ENCODE measurements around the gene PCNX3.

The PCNX3 gene

GRCh38 chr11:65650547-65651338, 35.2 kb downstream of the PCNX3 start:
- H3K27ac ChIP-seq (ENCODE audit: low read depth, low read length) = no peak overlapping the region
- H2BK5ac ChIP-seq (ENCODE audit: low read length) = no peak overlapping the region
- H3K4ac ChIP-seq (ENCODE audit: low read depth, low read length) = no peak overlapping the region
- H3K27me3 ChIP-seq (ENCODE audit: insufficient read depth, low read length, poor library complexity) = no peaks in the 10 kb centered on the region
- no peak overlapping the region for H2BK15ac ChIP-seq (replicated peaks; ENCODE audit: low read depth)
- no CpG with 5 or more reads among the region's 20 CpGs for WGBS (ENCODE audit: extremely low coverage, insufficient coverage, low lambda C conversion rate)
- peaks cover 2% of the 10 kb centered on the region for H3K4me1 ChIP-seq (ENCODE audit: control insufficient read depth, low read depth, low read length)
- H4K5ac ChIP-seq (ENCODE audit: low read length) = no peak overlapping the region
- no peak overlapping the region for H3K18ac ChIP-seq (ENCODE audit: low read length)
- H3K4me2 ChIP-seq (ENCODE audit: low read length) = no peak overlapping the region
- H3K9ac ChIP-seq (ENCODE audit: low read length) = no peak overlapping the region
- H3K56ac ChIP-seq (ENCODE audit: low read length) = no peak overlapping the region
- H3K4me3 ChIP-seq (ENCODE audit: low read length) = no peak overlapping the region
- no peak overlapping the region for H3K23ac ChIP-seq (ENCODE audit: low read length)
- no peaks in the 10 kb centered on the region for H3K79me1 ChIP-seq (ENCODE audit: low read length)
- H3K36me3 ChIP-seq (ENCODE audit: control insufficient read depth, insufficient read depth, low read length) = no peaks in the 10 kb centered on the region
- no peak overlapping the region for H2AK5ac ChIP-seq (ENCODE audit: low read length)
- peak; percentile 21 for DNase-seq
- no peak overlapping the region for H2BK120ac ChIP-seq (ENCODE audit: low read depth, low read length)
- H3K79me2 ChIP-seq (ENCODE audit: control insufficient read depth, insufficient read depth, low read length) = no peaks in the 10 kb centered on the region
- no peak overlapping the region for H4K8ac ChIP-seq (ENCODE audit: low read depth, low read length)

GRCh38 chr11:65651339-65651588, 35.7 kb downstream of the PCNX3 start:
- Histone ChIP-seq H3K79me2 (ENCODE audit: control insufficient read depth, insufficient read depth, low read length) (no peaks in the 10 kb centered on the region), H3K4me1 (ENCODE audit: control insufficient read depth, low read depth, low read length) (peaks cover 2% of the 10 kb centered on the region), H2BK5ac (ENCODE audit: low read length) (no peak overlapping the region), H2BK120ac (ENCODE audit: low read depth, low read length) (no peak overlapping the region), H3K27ac (ENCODE audit: low read depth, low read length) (no peak overlapping the region), H3K18ac (ENCODE audit: low read length) (no peak overlapping the region), H3K27me3 (ENCODE audit: insufficient read depth, low read length, poor library complexity) (no peaks in the 10 kb centered on the region), H4K5ac (ENCODE audit: low read length) (no peak overlapping the region), H2AK5ac (ENCODE audit: low read length) (no peak overlapping the region), H3K79me1 (ENCODE audit: low read length) (no peaks in the 10 kb centered on the region), H4K8ac (ENCODE audit: low read depth, low read length) (no peak overlapping the region), H3K4ac (ENCODE audit: low read depth, low read length) (no peak overlapping the region), H3K23ac (ENCODE audit: low read length) (no peak overlapping the region), H3K4me2 (ENCODE audit: low read length) (no peak overlapping the region), H3K56ac (ENCODE audit: low read length) (no peak overlapping the region), H3K36me3 (ENCODE audit: control insufficient read depth, insufficient read depth, low read length) (no peaks in the 10 kb centered on the region), H2BK15ac (replicated peaks; ENCODE audit: low read depth) (no peak overlapping the region), H3K9ac (ENCODE audit: low read length) (no peak overlapping the region), H3K4me3 (ENCODE audit: low read length) (no peak overlapping the region)
- no CpG with 5 or more reads among the region's 3 CpGs for WGBS (ENCODE audit: extremely low coverage, insufficient coverage, low lambda C conversion rate)
- DNase-seq = no peak

- H3K23ac ChIP-seq (ENCODE audit: low read length) = no peak overlapping the region
- H2AK5ac ChIP-seq (ENCODE audit: low read length) = peak overlapping the region; percentile 30
- no peak overlapping the region for H2BK120ac ChIP-seq (ENCODE audit: low read depth, low read length)
- peak overlapping the region; percentile 57 for H3K27ac ChIP-seq (ENCODE audit: low read depth, low read length)
- no CpG with 5 or more reads among the region's 28 CpGs for WGBS (ENCODE audit: extremely low coverage, insufficient coverage, low lambda C conversion rate)
- H3K79me2 ChIP-seq (ENCODE audit: control insufficient read depth, insufficient read depth, low read length) = no peaks in the 10 kb centered on the region
- no peaks in the 10 kb centered on the region for H3K79me1 ChIP-seq (ENCODE audit: low read length)
- peak overlapping the region; percentile 59 for H2BK5ac ChIP-seq (ENCODE audit: low read length)
- peak overlapping the region; percentile 94 for H3K4me2 ChIP-seq (ENCODE audit: low read length)
- no peak for DNase-seq
- no peaks in the 10 kb centered on the region for H3K27me3 ChIP-seq (ENCODE audit: insufficient read depth, low read length, poor library complexity)
- H4K5ac ChIP-seq (ENCODE audit: low read length) = no peak overlapping the region
- H4K8ac ChIP-seq (ENCODE audit: low read depth, low read length) = no peak overlapping the region
- no peak overlapping the region for H3K18ac ChIP-seq (ENCODE audit: low read length)
- H3K56ac ChIP-seq (ENCODE audit: low read length) = peak overlapping the region; percentile 96
- H3K36me3 ChIP-seq (ENCODE audit: control insufficient read depth, insufficient read depth, low read length) = no peaks in the 10 kb centered on the region
- peak overlapping the region; percentile 89 for H3K9ac ChIP-seq (ENCODE audit: low read length)
- no peak overlapping the region for H2BK15ac ChIP-seq (replicated peaks; ENCODE audit: low read depth)
- peak overlapping the region; percentile 43 for H3K4me3 ChIP-seq (ENCODE audit: low read length)
- no peak overlapping the region for H3K4ac ChIP-seq (ENCODE audit: low read depth, low read length)
- H3K4me1 ChIP-seq (ENCODE audit: control insufficient read depth, low read depth, low read length) = peaks cover 2% of the 10 kb centered on the region
Observed at GRCh38 chr11:65651589-65652510, 36.3 kb downstream of the PCNX3 start.

GRCh38 chr11:65652511-65653228, 37.1 kb downstream of the PCNX3 start:
- H2AK5ac ChIP-seq (ENCODE audit: low read length) = peak overlapping the region; percentile 66
- H2BK5ac ChIP-seq (ENCODE audit: low read length) = peak overlapping the region; percentile 75
- H3K79me2 ChIP-seq (ENCODE audit: control insufficient read depth, insufficient read depth, low read length) = no peaks in the 10 kb centered on the region
- H3K9ac ChIP-seq (ENCODE audit: low read length) = peak overlapping the region; percentile 89
- H4K8ac ChIP-seq (ENCODE audit: low read depth, low read length) = peak overlapping the region; percentile 59
- H2BK15ac ChIP-seq (replicated peaks; ENCODE audit: low read depth) = no peak overlapping the region
- H4K5ac ChIP-seq (ENCODE audit: low read length) = peak overlapping the region; percentile 54
- peaks cover 2% of the 10 kb centered on the region for H3K36me3 ChIP-seq (ENCODE audit: control insufficient read depth, insufficient read depth, low read length)
- H3K4me1 ChIP-seq (ENCODE audit: control insufficient read depth, low read depth, low read length) = peaks cover 2% of the 10 kb centered on the region
- no peak overlapping the region for H3K23ac ChIP-seq (ENCODE audit: low read length)
- no CpG with 5 or more reads among the region's 68 CpGs for WGBS (ENCODE audit: extremely low coverage, insufficient coverage, low lambda C conversion rate)
- H3K4me3 ChIP-seq (ENCODE audit: low read length) = peak overlapping the region; percentile 45
- H3K56ac ChIP-seq (ENCODE audit: low read length) = peak overlapping the region; percentile 97
- H3K4me2 ChIP-seq (ENCODE audit: low read length) = peak overlapping the region; percentile 94
- H3K27me3 ChIP-seq (ENCODE audit: insufficient read depth, low read length, poor library complexity) = no peaks in the 10 kb centered on the region
- peak overlapping the region; percentile 93 for H3K27ac ChIP-seq (ENCODE audit: low read depth, low read length)
- DNase-seq = peak; percentile 94
- H3K18ac ChIP-seq (ENCODE audit: low read length) = peak overlapping the region; percentile 95
- H3K4ac ChIP-seq (ENCODE audit: low read depth, low read length) = peak overlapping the region; percentile 73
- no peaks in the 10 kb centered on the region for H3K79me1 ChIP-seq (ENCODE audit: low read length)
- H2BK120ac ChIP-seq (ENCODE audit: low read depth, low read length) = no peak overlapping the region

- H3K23ac ChIP-seq (ENCODE audit: low read length) = no peak overlapping the region
- H3K9ac ChIP-seq (ENCODE audit: low read length) = peak overlapping the region; percentile 85
- H3K18ac ChIP-seq (ENCODE audit: low read length) = peak overlapping the region; percentile 19
- H3K79me2 ChIP-seq (ENCODE audit: control insufficient read depth, insufficient read depth, low read length) = no peaks in the 10 kb centered on the region
- peak overlapping the region; percentile 59 for H4K8ac ChIP-seq (ENCODE audit: low read depth, low read length)
- H3K4me2 ChIP-seq (ENCODE audit: low read length) = peak overlapping the region; percentile 58
- peak overlapping the region; percentile 66 for H2AK5ac ChIP-seq (ENCODE audit: low read length)
- no peak for DNase-seq
- H2BK15ac ChIP-seq (replicated peaks; ENCODE audit: low read depth) = no peak overlapping the region
- no CpG with 5 or more reads among the region's 12 CpGs for WGBS (ENCODE audit: extremely low coverage, insufficient coverage, low lambda C conversion rate)
- H3K4ac ChIP-seq (ENCODE audit: low read depth, low read length) = peak overlapping the region; percentile 49
- peak overlapping the region; percentile 75 for H2BK5ac ChIP-seq (ENCODE audit: low read length)
- H3K56ac ChIP-seq (ENCODE audit: low read length) = peak overlapping the region; percentile 90
- H2BK120ac ChIP-seq (ENCODE audit: low read depth, low read length) = no peak overlapping the region
- no peaks in the 10 kb centered on the region for H3K79me1 ChIP-seq (ENCODE audit: low read length)
- peak overlapping the region; percentile 93 for H3K27ac ChIP-seq (ENCODE audit: low read depth, low read length)
- H3K36me3 ChIP-seq (ENCODE audit: control insufficient read depth, insufficient read depth, low read length) = peaks cover 4% of the 10 kb centered on the region
- no peak overlapping the region for H3K4me3 ChIP-seq (ENCODE audit: low read length)
- H3K27me3 ChIP-seq (ENCODE audit: insufficient read depth, low read length, poor library complexity) = no peaks in the 10 kb centered on the region
- peaks cover 2% of the 10 kb centered on the region for H3K4me1 ChIP-seq (ENCODE audit: control insufficient read depth, low read depth, low read length)
- H4K5ac ChIP-seq (ENCODE audit: low read length) = peak overlapping the region; percentile 54
Observed at GRCh38 chr11:65653229-65654225, 38.0 kb downstream of the PCNX3 start.
